Muscle layer of duodenum (tissue), 2 donors: ENCODE data around the gene ACSL5.

Experiments
- H3K27ac ChIP-seq: one replicate; pipeline ENCODE4 v1.7.0; 2013; ENCODE audit warnings: mild to moderate bottlenecking, low read length
- H3K27me3 ChIP-seq: one replicate; pipeline ENCODE4 v1.7.0; 2013; ENCODE audit warnings: low read depth, mild to moderate bottlenecking, control low read depth, low read length
- H3K36me3 ChIP-seq, 2 donors: one replicate each; pipeline ENCODE4 v1.7.0; 2013; ENCODE audit warnings: low read length in 2 of 2, control low read depth in 1 of 2, mild to moderate bottlenecking in 1 of 2; ENCODE audit not compliant: insufficient read depth in 2 of 2, control insufficient read depth in 1 of 2
- H3K4me1 ChIP-seq, 2 donors: one replicate each; pipeline ENCODE4 v1.7.0; 2013; ENCODE audit warnings: low read length in 2 of 2, mild to moderate bottlenecking in 2 of 2, control low read depth in 1 of 2, moderate library complexity in 1 of 2; ENCODE audit not compliant: insufficient read depth in 2 of 2, control insufficient read depth in 1 of 2
- H3K4me3 ChIP-seq, 2 donors: one replicate each; pipeline ENCODE4 v1.7.0; 2013; ENCODE audit warnings: low read length in 2 of 2, low read depth in 1 of 2, mild to moderate bottlenecking in 1 of 2
- H3K9me3 ChIP-seq, 2 donors: one replicate each; pipeline ENCODE4 v1.7.0; 2013; ENCODE audit warnings: low read length in 2 of 2, control low read depth in 1 of 2, mild to moderate bottlenecking in 1 of 2; ENCODE audit not compliant: control insufficient read depth in 1 of 2
- donor health status: healthy.

Gene ACSL5

GRCh38 chr10:112429147-112429546 is 55.2 kb downstream of the ACSL5 start:
- no peak overlapping the region for H3K27ac ChIP-seq
- no peaks in the 10 kb centered on the region for H3K9me3 ChIP-seq
- no peaks in the 10 kb centered on the region for H3K4me1 ChIP-seq
- H3K4me3 ChIP-seq = no peak overlapping the region
- peaks cover 60 to 62% of the 10 kb centered on the region in 2 donors for H3K36me3 ChIP-seq
- H3K27me3 ChIP-seq = no peaks in the 10 kb centered on the region

GRCh38 chr10:112429654-112430230 is 55.8 kb downstream of the ACSL5 start:
- Histone ChIP-seq H3K27ac (no peak overlapping the region), H3K4me3 (no peak overlapping the region), H3K4me1 (no peaks in the 10 kb centered on the region), H3K27me3 (no peaks in the 10 kb centered on the region), H3K36me3 (peaks cover 66% of the 10 kb centered on the region in 2 donors), H3K9me3 (no peaks in the 10 kb centered on the region)

GRCh38 chr10:112433136-112433535 is 59.2 kb downstream of the ACSL5 start:
- Histone ChIP-seq H3K4me1 (no peaks in the 10 kb centered on the region), H3K27me3 (no peaks in the 10 kb centered on the region), H3K9me3 (no peaks in the 10 kb centered on the region), H3K36me3 (peaks cover 62 to 82% of the 10 kb centered on the region in 2 donors), H3K4me3 (no peak overlapping the region), H3K27ac (no peak overlapping the region)

- no peaks in the 10 kb centered on the region for H3K9me3 ChIP-seq
- no peak overlapping the region for H3K27ac ChIP-seq
- no peaks in the 10 kb centered on the region for H3K4me1 ChIP-seq
- H3K36me3 ChIP-seq = peaks cover 59 to 74% of the 10 kb centered on the region in 2 donors
- H3K27me3 ChIP-seq = no peaks in the 10 kb centered on the region
- no peak overlapping the region for H3K4me3 ChIP-seq
Measured at GRCh38 chr10:112434988-112435619, 61.2 kb downstream of the ACSL5 start.

- Histone ChIP-seq H3K27ac (no peak overlapping the region), H3K27me3 (no peaks in the 10 kb centered on the region), H3K9me3 (no peaks in the 10 kb centered on the region), H3K4me1 (peaks cover 0 to 3% of the 10 kb centered on the region in 2 donors), H3K4me3 (no peak overlapping the region), H3K36me3 (peaks cover 45 to 67% of the 10 kb centered on the region in 2 donors)
Measured at GRCh38 chr10:112438356-112438755, 64.4 kb downstream of the ACSL5 start.

- Histone ChIP-seq H3K4me1 (peaks cover 0 to 13% of the 10 kb centered on the region in 2 donors), H3K27me3 (no peaks in the 10 kb centered on the region), H3K36me3 (peaks cover 36 to 42% of the 10 kb centered on the region in 2 donors), H3K4me3 (no peak overlapping the region), H3K27ac (no peak overlapping the region), H3K9me3 (no peaks in the 10 kb centered on the region)
Measured at GRCh38 chr10:112441520-112441919, 67.6 kb downstream of the ACSL5 start.

GRCh38 chr10:112442063-112442462 is 68.1 kb downstream of the ACSL5 start:
- Histone ChIP-seq H3K4me3 (no peak overlapping the region), H3K36me3 (peaks cover 36 to 38% of the 10 kb centered on the region in 2 donors), H3K9me3 (no peaks in the 10 kb centered on the region)

GRCh38 chr10:112446055-112446854 is 72.3 kb downstream of the ACSL5 start:
- H3K27ac ChIP-seq = peak overlapping the region; percentile 96
- H3K9me3 ChIP-seq = no peaks in the 10 kb centered on the region
- no peaks in the 10 kb centered on the region for H3K27me3 ChIP-seq
- peaks cover 17 to 19% of the 10 kb centered on the region in 2 donors for H3K36me3 ChIP-seq
- H3K4me3 ChIP-seq = peak overlapping the region; percentile 99
- H3K4me1 ChIP-seq = peaks cover 11 to 28% of the 10 kb centered on the region in 2 donors

More at GRCh38 chr10:112442063-112442462, 68.1 kb downstream of the ACSL5 start:
- Histone ChIP-seq H3K4me1 (peaks cover 0 to 13% of the 10 kb centered on the region in 2 donors), H3K27me3 (no peaks in the 10 kb centered on the region), H3K27ac (no peak overlapping the region)

GRCh38 chr10:112446855-112447619 is 73.1 kb downstream of the ACSL5 start, which contains the start of the genes VTI1A and ZDHHC6:
Gene VTI1A (plus strand): TSS chr10:112447215. CDS start chr10:112447374, 159 bp downstream.
Gene ZDHHC6 (minus strand): TSS chr10:112446914. CDS start chr10:112445436, 1,478 bp downstream.
- peaks cover 11 to 28% of the 10 kb centered on the region in 2 donors for H3K4me1 ChIP-seq
- H3K27me3 ChIP-seq = no peaks in the 10 kb centered on the region
- peak within 1 kb of the TSS; percentile 99 for H3K4me3 ChIP-seq
- H3K27ac ChIP-seq = peak within 1 kb of the TSS; percentile 96
- peaks cover 11 to 16% of the 10 kb centered on the region in 2 donors for H3K36me3 ChIP-seq
- H3K9me3 ChIP-seq = no peaks in the 10 kb centered on the region

GRCh38 chr10:112447620-112447928 is 73.7 kb downstream of the ACSL5 start:
- Histone ChIP-seq H3K27me3 (no peaks in the 10 kb centered on the region), H3K4me1 (peaks cover 11 to 25% of the 10 kb centered on the region in 2 donors), H3K36me3 (peaks cover 10 to 11% of the 10 kb centered on the region in 2 donors), H3K4me3 (peak overlapping the region; percentile 99), H3K27ac (peak overlapping the region; percentile 96), H3K9me3 (no peaks in the 10 kb centered on the region)

GRCh38 chr10:112448888-112449287 is 75.0 kb downstream of the ACSL5 start:
- Histone ChIP-seq H3K27me3 (no peaks in the 10 kb centered on the region), H3K27ac (no peak overlapping the region), H3K9me3 (no peaks in the 10 kb centered on the region), H3K4me3 (no peak overlapping the region), H3K4me1 (peaks cover 11 to 25% of the 10 kb centered on the region in 2 donors), H3K36me3 (peaks cover 3 to 10% of the 10 kb centered on the region in 2 donors)
